ENCODE data around the gene TMED9.

GRCh38 chr5:177609076-177610059 lies 17.4 kb downstream of the TMED9 start:
- TF ChIP-seq CTCF (IDR thresholded peaks at IDR 0.05) (no peak), POLR2A (IDR thresholded peaks at IDR 0.05) (no peak)
